Right hindlimb (tissue), 1 donor: ENCODE results near the gene ABCG8.

Experiments
- DNase-seq: peaks from one replicate; pipeline ENCODE4 v3.0.0-alpha.2; 2018

ABCG8 gene

GRCh38 chr2:43838560-43839267 lies at the start of gene ABCG8, which contains the start of gene ABCG5:
Gene ABCG8, plus strand, starts transcription at chr2:43838971. Its CDS starts 83 bp downstream, at chr2:43839054.
Gene ABCG5, minus strand, starts transcription at chr2:43838839. Its CDS starts 160 bp downstream, at chr2:43838679.
- DNase-seq = no peak

GRCh38 chr2:43790147-43790546 lies 48.6 kb upstream of the ABCG8 start:
- DNase-seq = no peak

- DNase-seq = no peak
Measured at GRCh38 chr2:43791035-43791765, 47.6 kb upstream of the ABCG8 start.

GRCh38 chr2:43792653-43793052 lies 46.1 kb upstream of the ABCG8 start:
- DNase-seq = no peak

GRCh38 chr2:43794956-43795355 lies 43.8 kb upstream of the ABCG8 start:
- DNase-seq = no peak

GRCh38 chr2:43796206-43796605 lies 42.6 kb upstream of the ABCG8 start:
- no peak for DNase-seq

- DNase-seq = no peak
Measured at GRCh38 chr2:43798300-43798699, 40.5 kb upstream of the ABCG8 start.

GRCh38 chr2:43800894-43801293 lies 37.9 kb upstream of the ABCG8 start:
- DNase-seq = no peak

- no peak for DNase-seq
Measured at GRCh38 chr2:43802135-43802534, 36.6 kb upstream of the ABCG8 start.

- no peak for DNase-seq
Measured at GRCh38 chr2:43803113-43803512, 35.7 kb upstream of the ABCG8 start.

GRCh38 chr2:43806719-43807031 lies 32.1 kb upstream of the ABCG8 start:
- DNase-seq = no peak

- DNase-seq = no peak
Measured at GRCh38 chr2:43810452-43810851, 28.3 kb upstream of the ABCG8 start.

GRCh38 chr2:43810888-43811287 lies 27.9 kb upstream of the ABCG8 start:
- DNase-seq = no peak

- DNase-seq = no peak
Measured at GRCh38 chr2:43812006-43812405, 26.8 kb upstream of the ABCG8 start.

GRCh38 chr2:43812947-43813346 lies 25.8 kb upstream of the ABCG8 start:
- DNase-seq = no peak

- DNase-seq = no peak
Measured at GRCh38 chr2:43814711-43815110, 24.1 kb upstream of the ABCG8 start.

- DNase-seq = no peak
Measured at GRCh38 chr2:43818761-43819160, 20.0 kb upstream of the ABCG8 start.

- no peak for DNase-seq
Measured at GRCh38 chr2:43819491-43820163, 19.1 kb upstream of the ABCG8 start.

- DNase-seq = no peak
Measured at GRCh38 chr2:43822839-43823238, 15.9 kb upstream of the ABCG8 start.

- DNase-seq = no peak
Measured at GRCh38 chr2:43823751-43824150, 15.0 kb upstream of the ABCG8 start.

- DNase-seq = no peak
Measured at GRCh38 chr2:43824512-43824911, 14.3 kb upstream of the ABCG8 start.

GRCh38 chr2:43824951-43825493 lies 13.7 kb upstream of the ABCG8 start:
- no peak for DNase-seq

- DNase-seq = no peak
Measured at GRCh38 chr2:43825841-43826240, 12.9 kb upstream of the ABCG8 start.
